ENCODE data around the gene NDUFA8. TPM values are rescaled to one million over a fixed set of nuclear protein-coding genes. Genes with fewer than 3 reads are reported as not detected.

NDUFA8 gene
- total and polyA plus RNA-seq, 2 of the 4 experiments (the other 2 are of a cell fraction) = 45.2 to 98.1 TPM

DNA sequence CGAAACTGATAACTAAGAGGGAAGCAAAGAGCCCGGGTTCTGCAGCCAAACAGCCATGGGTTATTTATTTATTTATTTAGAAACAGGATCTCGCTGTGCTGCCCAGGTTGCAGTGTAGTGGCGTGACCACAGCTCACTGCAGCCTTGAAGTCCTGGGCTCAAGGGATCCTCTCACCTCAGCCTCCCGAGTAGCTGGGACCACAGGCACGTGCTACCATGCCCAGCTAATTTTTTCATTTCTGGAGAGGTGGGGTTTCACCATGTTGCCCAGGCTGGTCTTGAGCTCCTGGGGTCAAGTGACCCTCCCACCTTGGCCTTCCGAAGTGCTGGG is 24.1 kb downstream of the NDUFA8 start:
- H4K5ac ChIP-seq (ENCODE audit: low read depth, low read length) = no peak overlapping the region
- no peak overlapping the region for H2BK15ac ChIP-seq (ENCODE audit: low read depth, low read length)
- DNase-seq = no peak
- no peak for ATAC-seq (ENCODE audit: low read depth)
- no peak overlapping the region for H3K4me3 ChIP-seq (ENCODE audit: insufficient read depth, low read depth, low read length)
- no peak overlapping the region for H2AFZ ChIP-seq (replicated peaks; ENCODE audit: low read length, poor library complexity)
- no peak overlapping the region for H3K9ac ChIP-seq (ENCODE audit: low read depth, low read length)
- no peak overlapping the region for H4K8ac ChIP-seq (ENCODE audit: low read depth in 2 of 2, low read length in 2 of 2)
- no peaks in the 10 kb centered on the region for H3K36me3 ChIP-seq (ENCODE audit: control insufficient read depth, insufficient read depth, low read length)
- H2AK5ac ChIP-seq (ENCODE audit: low read depth, low read length) = no peak overlapping the region
- ChIA-PET CTCF (interaction anchor here (0.6 kb wide), 1 partner anchor 152 kb away, joined by 4 read pairs; no protein-coding TSS in a partner anchor), POLR2A (ENCODE audit: unreplicated experiment) (interaction anchor here (0.5 kb wide), 2 partner anchors 9 to 103 kb away, joined by 3 to 4 read pairs; no protein-coding TSS in a partner anchor)
- H3K4ac ChIP-seq (ENCODE audit: low read depth, low read length) = no peak overlapping the region
- in situ Hi-C loops (cut with MboI; ENCODE audit: low sequenced_read_pairs) (no loop called here), intact Hi-C loops (cut with micrococcal nuclease) (loop anchor here (5.0 kb wide), 1 partner anchor 97 kb away; no protein-coding TSS in a partner anchor), dilution Hi-C loops (cut with HindIII; ENCODE audit: low sequenced_read_pairs, unreplicated experiment) (no loop called here)
- H3K18ac ChIP-seq (ENCODE audit: low read depth, low read length) = no peak overlapping the region
- no peak overlapping the region for H3K56ac ChIP-seq (ENCODE audit: extremely low read depth, insufficient read depth, low read length)
- H2AK9ac ChIP-seq (replicated peaks; ENCODE audit: low read depth, low read length, poor library complexity) = no peak overlapping the region
- no peak overlapping the region for H3K14ac ChIP-seq (replicated peaks; ENCODE audit: low read depth, low read length)
- H3K4me2 ChIP-seq (ENCODE audit: low read depth, low read length) = no peak overlapping the region
- H3K4me1 ChIP-seq (ENCODE audit: control insufficient read depth, insufficient read depth, low read length) = peaks cover 8% of the 10 kb centered on the region
- no peak overlapping the region for H3K27ac ChIP-seq (ENCODE audit: insufficient read depth, low read length)
- no peak overlapping the region for H2BK20ac ChIP-seq (ENCODE audit: low read depth, low read length)
- WGBS, 2 experiments (ENCODE audit: extremely low coverage in 2 of 2, insufficient read length in 1 of 2) = no CpG with 5 or more reads among the region's 7 CpGs
- 0 out of 2 replicates have a peak, but pooled peaks cover 6% of the 10 kb centered on the region for H3K9me1 ChIP-seq (ENCODE audit: insufficient read depth, low read length)
- no peaks in the 10 kb centered on the region for H3K9me3 ChIP-seq (ENCODE audit: control insufficient read depth, insufficient read depth, low read length)
- no peak overlapping the region for H3K23ac ChIP-seq (ENCODE audit: low read depth, low read length)
- no peaks in the 10 kb centered on the region for H4K20me1 ChIP-seq (ENCODE audit: insufficient read depth, low read length)
- H3K27me3 ChIP-seq (ENCODE audit: control insufficient read depth, insufficient read depth, low read length) = peaks cover 4% of the 10 kb centered on the region; the same call in 1 of the 2 replicates
- no TSS peak for BruUV-seq (replicated peaks)
- no peak overlapping the region for H4K91ac ChIP-seq (ENCODE audit: insufficient read depth, low read depth, low read length)
- TF ChIP-seq FOS (IDR thresholded peaks at IDR 0.05; ENCODE audit: low read depth, low read length) = no peak
- TF ChIP-seq MXI1 (IDR thresholded peaks at IDR 0.05; ENCODE audit: borderline replicate concordance, low read depth, low read length) = no peak
- TF ChIP-seq POLR2A (IDR thresholded peaks at IDR 0.05; ENCODE audit: low read depth, low read length) = no peak
- TF ChIP-seq RCOR1 (IDR thresholded peaks at IDR 0.05; ENCODE audit: insufficient replicate concordance, low read length) = no peak
- no peak for TF ChIP-seq RFX5 (IDR thresholded peaks at IDR 0.05; ENCODE audit: low read depth, low read length)
- TF ChIP-seq SMC3 (IDR thresholded peaks at IDR 0.05; ENCODE audit: low read depth, low read length) = no peak
- TF ChIP-seq, protein P1, sequence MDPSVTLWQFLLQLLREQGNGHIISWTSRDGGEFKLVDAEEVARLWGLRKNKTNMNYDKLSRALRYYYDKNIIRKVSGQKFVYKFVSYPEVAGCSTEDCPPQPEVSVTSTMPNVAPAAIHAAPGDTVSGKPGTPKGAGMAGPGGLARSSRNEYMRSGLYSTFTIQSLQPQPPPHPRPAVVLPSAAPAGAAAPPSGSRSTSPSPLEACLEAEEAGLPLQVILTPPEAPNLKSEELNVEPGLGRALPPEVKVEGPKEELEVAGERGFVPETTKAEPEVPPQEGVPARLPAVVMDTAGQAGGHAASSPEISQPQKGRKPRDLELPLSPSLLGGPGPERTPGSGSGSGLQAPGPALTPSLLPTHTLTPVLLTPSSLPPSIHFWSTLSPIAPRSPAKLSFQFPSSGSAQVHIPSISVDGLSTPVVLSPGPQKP (IDR thresholded peaks at IDR 0.05; ENCODE audit: borderline replicate concordance, low read depth, low read length) = no peak
- TF ChIP-seq CHD1 (IDR thresholded peaks at IDR 0.05; ENCODE audit: low read depth, low read length) = no peak
- TF ChIP-seq BHLHE40 (IDR thresholded peaks at IDR 0.05; ENCODE audit: low read depth, low read length) = no peak
- TF ChIP-seq, protein P2, sequence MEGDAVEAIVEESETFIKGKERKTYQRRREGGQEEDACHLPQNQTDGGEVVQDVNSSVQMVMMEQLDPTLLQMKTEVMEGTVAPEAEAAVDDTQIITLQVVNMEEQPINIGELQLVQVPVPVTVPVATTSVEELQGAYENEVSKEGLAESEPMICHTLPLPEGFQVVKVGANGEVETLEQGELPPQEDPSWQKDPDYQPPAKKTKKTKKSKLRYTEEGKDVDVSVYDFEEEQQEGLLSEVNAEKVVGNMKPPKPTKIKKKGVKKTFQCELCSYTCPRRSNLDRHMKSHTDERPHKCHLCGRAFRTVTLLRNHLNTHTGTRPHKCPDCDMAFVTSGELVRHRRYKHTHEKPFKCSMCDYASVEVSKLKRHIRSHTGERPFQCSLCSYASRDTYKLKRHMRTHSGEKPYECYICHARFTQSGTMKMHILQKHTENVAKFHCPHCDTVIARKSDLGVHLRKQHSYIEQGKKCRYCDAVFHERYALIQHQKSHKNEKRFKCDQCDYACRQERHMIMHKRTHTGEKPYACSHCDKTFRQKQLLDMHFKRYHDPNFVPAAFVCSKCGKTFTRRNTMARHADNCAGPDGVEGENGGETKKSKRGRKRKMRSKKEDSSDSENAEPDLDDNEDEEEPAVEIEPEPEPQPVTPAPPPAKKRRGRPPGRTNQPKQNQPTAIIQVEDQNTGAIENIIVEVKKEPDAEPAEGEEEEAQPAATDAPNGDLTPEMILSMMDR (conservative IDR thresholded peaks at IDR 0.05; ENCODE audit: low read depth, low read length) = no peak
- no peak for TF ChIP-seq MAFK (IDR thresholded peaks at IDR 0.05; ENCODE audit: low read depth, low read length)
- no peak for TF ChIP-seq NFE2L2 (IDR thresholded peaks at IDR 0.05; ENCODE audit: low read depth, low read length)
- TF ChIP-seq CEBPB (IDR thresholded peaks at IDR 0.05; ENCODE audit: low read depth, low read length) = no peak
- TF ChIP-seq, protein P3, sequence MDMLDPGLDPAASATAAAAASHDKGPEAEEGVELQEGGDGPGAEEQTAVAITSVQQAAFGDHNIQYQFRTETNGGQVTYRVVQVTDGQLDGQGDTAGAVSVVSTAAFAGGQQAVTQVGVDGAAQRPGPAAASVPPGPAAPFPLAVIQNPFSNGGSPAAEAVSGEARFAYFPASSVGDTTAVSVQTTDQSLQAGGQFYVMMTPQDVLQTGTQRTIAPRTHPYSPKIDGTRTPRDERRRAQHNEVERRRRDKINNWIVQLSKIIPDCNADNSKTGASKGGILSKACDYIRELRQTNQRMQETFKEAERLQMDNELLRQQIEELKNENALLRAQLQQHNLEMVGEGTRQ (IDR thresholded peaks at IDR 0.05; ENCODE audit: low read depth, low read length) = no peak
- TF ChIP-seq MAZ (IDR thresholded peaks at IDR 0.05; ENCODE audit: borderline replicate concordance, low read depth, low read length) = no peak
- no peak overlapping the region for H2BK120ac ChIP-seq (ENCODE audit: low read depth, low read length)
- no peaks in the 10 kb centered on the region for H3K79me1 ChIP-seq (ENCODE audit: low read depth in 1 of 2, low read length in 2 of 2)
- no peak overlapping the region for H2BK5ac ChIP-seq (ENCODE audit: low read depth, low read length, poor library complexity, severe bottlenecking)

All from IMR-90 (cell line).